HCT116 (cell line): ENCODE measurements around the gene ELP5. TPM values are rescaled to one million over a fixed set of nuclear protein-coding genes. Genes with fewer than 3 reads are reported as not detected.

Experiments
- ATAC-seq: fragments of 200-7000 bp; cut with Tn5 transposase; 2 replicates; pipeline ENCODE4 v1.9.1; 2020; ENCODE audit warnings: mild to moderate bottlenecking, moderate library complexity
- BruUV-seq: library from RNA; stranded (reverse); fragments of 400-500 nt; replicated peaks from 2 replicates; lab custom pipeline; 2021; lab: Mats Ljungman, UMichigan
- CTCF ChIA-PET: fragments of 300-600 bp; sonication (Branson Sonifier 250); formaldehyde crosslinking; loops from one replicate; lab custom pipeline; 2021; ENCODE audit warnings: antibody characterized with exemption; lab: Charles Lee
- POLR2A ChIA-PET: fragments of 300-600, 350-600 bp; sonication (Branson Sonifier 250); formaldehyde crosslinking; loops from one replicate; lab custom pipeline; 2021; ENCODE audit warnings: antibody characterized with exemption; lab: Charles Lee
- RAD21 ChIA-PET, 2 experiments: fragments of 300-600 bp; sonication (Branson Sonifier 250); formaldehyde crosslinking; loops; one replicate each; lab custom pipeline; 2023; ENCODE audit warnings: low total read pairs in 2 of 2; ENCODE audit not compliant: uncharacterized antibody in 2 of 2, unreplicated experiment in 2 of 2, low non-redundant PET in 1 of 2; lab: Charles Lee
- DNase-seq: peaks from one replicate; pipeline ENCODE4 v3.0.0-alpha.2; 2010; ENCODE audit warnings: low read depth, low spot score
- H2AFZ ChIP-seq: fragments of 200-600 bp; shearing (Covaris generic), sonication (generic); 2 replicates; pipeline ENCODE4 v1.6.1; 2017; ENCODE audit warnings: low read depth, mixed run types, mixed read lengths, antibody characterized with exemption, low read length; ENCODE audit not compliant: poor library complexity, severe bottlenecking
- H3K27ac ChIP-seq: 2 replicates; pipeline ENCODE4 v1.5.1; 2012; ENCODE audit warnings: low read depth, low read length
- H3K27me3 ChIP-seq: fragments of 200-600 bp; sonication (generic); 2 replicates; pipeline ENCODE4 v1.6.1; 2016; ENCODE audit warnings: mixed run types, low read length, mixed read lengths; ENCODE audit not compliant: insufficient read depth
- H3K36me3 ChIP-seq, 2 experiments: fragments of 200-500 bp in 1 of 2; fragments of 200-600 bp in 1 of 2; sonication (Bioruptor generic) in 1 of 2; sonication (generic) in 1 of 2; 2 replicates each; pipeline versions ENCODE4 v1.5.1 to v1.6.1; 2014 to 2016; ENCODE audit warnings: low read length in 2 of 2, inconsistent platforms in 1 of 2, mixed read lengths in 1 of 2, mixed run types in 1 of 2; ENCODE audit not compliant: insufficient read depth in 2 of 2, control insufficient read depth in 1 of 2
- H3K4me1 ChIP-seq, 2 experiments: fragments of 200-600 bp in 1 of 2; sonication (generic) in 1 of 2; 2 replicates each; pipeline versions ENCODE4 v1.5.1 to v1.6.1; 2012 to 2017; ENCODE audit warnings: low read length in 2 of 2, inconsistent platforms in 1 of 2, mild to moderate bottlenecking in 1 of 2, mixed read lengths in 1 of 2, mixed run types in 1 of 2, moderate library complexity in 1 of 2; ENCODE audit not compliant: insufficient read depth in 2 of 2, control insufficient read depth in 1 of 2
- H3K4me2 ChIP-seq: fragments of 200-600 bp; sonication (generic); 2 replicates; pipeline ENCODE4 v1.6.1; 2017; ENCODE audit warnings: mixed run types, low read length, mixed read lengths
- H3K4me3 ChIP-seq, 2 experiments: fragments of 200-600 bp in 1 of 2; sonication (generic) in 1 of 2; replicated peaks in 1 of 2; 2 replicates each; pipeline ENCODE4 v1.5.1; 2011 to 2016; ENCODE audit warnings: low read length in 2 of 2, control low read depth in 1 of 2, low read depth in 1 of 2, mild to moderate bottlenecking in 1 of 2, mixed read lengths in 1 of 2, mixed run types in 1 of 2
- H3K79me2 ChIP-seq: fragments of 200-600 bp; sonication (generic); 2 replicates; pipeline ENCODE4 v1.6.1; 2017; ENCODE audit warnings: mild to moderate bottlenecking, mixed run types, low read length, moderate library complexity, mixed read lengths; ENCODE audit not compliant: insufficient read depth
- H3K9ac ChIP-seq: fragments of 200-600 bp; sonication (generic); 2 replicates; pipeline ENCODE4 v1.6.1; 2016; ENCODE audit warnings: low read length, mixed read lengths
- H3K9me2 ChIP-seq: fragments of 200-600 bp; sonication (generic), shearing (Covaris generic); 2 replicates; pipeline ENCODE4 v1.6.1; 2017; ENCODE audit warnings: mixed run types, mild to moderate bottlenecking, moderate library complexity; ENCODE audit not compliant: insufficient read depth
- H3K9me3 ChIP-seq, 2 experiments: fragments of 200-500 bp in 1 of 2; fragments of 200-600 bp in 1 of 2; sonication (Bioruptor generic) in 1 of 2; sonication (generic) in 1 of 2; 2 replicates each; pipeline ENCODE4 v1.6.1; 2014 to 2017; ENCODE audit warnings: low read length in 2 of 2, mixed read lengths in 2 of 2, inconsistent platforms in 1 of 2, low read depth in 1 of 2, mild to moderate bottlenecking in 1 of 2, mixed run types in 1 of 2, moderate library complexity in 1 of 2; ENCODE audit not compliant: control insufficient read depth in 1 of 2, insufficient read depth in 1 of 2
- H4K20me1 ChIP-seq: fragments of 200-600 bp; sonication (generic), shearing (Covaris generic); 2 replicates; pipeline ENCODE4 v1.6.1; 2017; ENCODE audit warnings: mixed run types, mild to moderate bottlenecking, moderate library complexity; ENCODE audit not compliant: insufficient read depth
- ATF3 ChIP-seq: IDR thresholded peaks from 2 replicates; pipeline ENCODE4 v1.6.1; 2012
- CBX3 ChIP-seq: IDR thresholded peaks from 2 replicates; pipeline ENCODE4 v1.6.1; 2012; ENCODE audit warnings: low read depth
- CEBPB ChIP-seq: IDR thresholded peaks from 2 replicates; pipeline ENCODE4 v1.6.1; 2012; ENCODE audit warnings: low read depth
- EZH2 ChIP-seq: fragments of 200-600 bp; sonication (generic); IDR thresholded peaks from 2 replicates; pipeline ENCODE4 v1.6.1; 2017; ENCODE audit warnings: antibody characterized with exemption, mixed run types
- EZH2phosphoT487 ChIP-seq: fragments of 200-600 bp; IDR thresholded peaks from 2 replicates; pipeline ENCODE4 v1.6.1; 2018; ENCODE audit warnings: antibody characterized with exemption, borderline replicate concordance
- RAD21 ChIP-seq: IDR thresholded peaks from 2 replicates; pipeline ENCODE4 v1.6.1; 2012; ENCODE audit warnings: low read depth, mild to moderate bottlenecking
- intact Hi-C: fragments of 100-400 bp; cut with micrococcal nuclease; formaldehyde crosslinking; loops from 2 replicates; pipeline ENCODE4 v1.10.0; 2022
- total RNA-seq: library from RNA; stranded (reverse); gene quantifications from one replicate; pipeline ENCODE4 v1.2.1, GENCODE V29; 2021; ENCODE audit not compliant: unreplicated experiment

Gene ELP5
- total RNA-seq, 1 experiment from 2014 or later: 81.7 TPM

GRCh38 chr17:7204828-7205461, 47.1 kb upstream of the ELP5 start:
- no peak overlapping the region for H2AFZ ChIP-seq
- H3K9me3 ChIP-seq: no peaks in the 10 kb centered on the region
- peak overlapping the region; percentile 33 to 44 for H3K4me3 ChIP-seq
- H3K4me2 ChIP-seq: peak overlapping the region; percentile 71
- peak overlapping the region; percentile 34; the same call in 1 of the 2 replicates for H3K9ac ChIP-seq
- CTCF ChIA-PET: no interaction called here
- TF ChIP-seq CEBPB (no peak), EZH2phosphoT487 (no peak)
- TF ChIP-seq, all 23 proteins: peak for 0
- Histone ChIP-seq H3K79me2 (no peaks in the 10 kb centered on the region), H3K36me3 (no peaks in the 10 kb centered on the region), H3K4me1 (peaks cover 8 to 25% of the 10 kb centered on the region in 2 experiments; a peak in 3 of 4 replicates), H3K27ac (peak overlapping the region; percentile 5; the same call in 1 of the 2 replicates), H3K27me3 (no peaks in the 10 kb centered on the region), H3K9me2 (no peaks in the 10 kb centered on the region), H4K20me1 (no peaks in the 10 kb centered on the region)
- intact Hi-C loops: no loop called here
- RAD21 ChIA-PET: no interaction called here
- BruUV-seq: no TSS peak
- DNase-seq (peak; percentile 43), ATAC-seq (peak; percentile 92)
- POLR2A ChIA-PET: interaction anchor here (0.7 kb wide), 1 partner anchor 1226 kb away, joined by 3 read pairs; no protein-coding TSS in a partner anchor

DNA sequence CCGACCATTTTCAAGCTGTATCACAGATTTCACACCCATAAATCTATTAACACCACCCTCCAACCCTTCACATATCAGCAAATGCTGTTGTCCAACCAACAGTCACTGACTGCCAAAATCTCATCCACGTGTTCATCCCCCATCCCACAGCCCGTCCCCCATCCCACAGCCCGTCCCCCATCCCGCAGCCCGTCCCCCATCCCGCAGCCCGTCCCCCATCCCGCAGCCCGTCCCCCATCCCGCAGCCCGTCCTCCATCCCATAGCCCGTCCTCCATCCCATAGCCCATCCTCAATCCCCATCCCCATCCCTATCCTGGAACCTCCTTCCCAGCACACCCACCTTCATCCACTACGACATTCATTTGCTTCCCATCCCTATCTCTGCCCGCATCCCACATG, 46.5 kb upstream of the ELP5 start:
- no peak for TF ChIP-seq ATF3
- no peak for TF ChIP-seq RAD21
- TF ChIP-seq EZH2: no peak
- TF ChIP-seq CBX3: no peak
- no peak for TF ChIP-seq CEBPB
- TF ChIP-seq, all 23 proteins: peak for 0
- RAD21 ChIA-PET: no interaction called here
- H3K36me3 ChIP-seq: no peaks in the 10 kb centered on the region
- peaks cover 4 to 18% of the 10 kb centered on the region in 2 experiments; a peak in 3 of 4 replicates for H3K4me1 ChIP-seq
- BruUV-seq: no TSS peak
- H3K27ac ChIP-seq: no peak overlapping the region
- intact Hi-C loops: no loop called here
- peak overlapping the region; percentile 34; the same call in 1 of the 2 replicates for H3K9ac ChIP-seq
- POLR2A ChIA-PET: no interaction called here
- no peaks in the 10 kb centered on the region for H3K9me2 ChIP-seq
- ATAC-seq (no peak), DNase-seq (no peak)
- H3K4me2 ChIP-seq: peak overlapping the region; percentile 71
- H2AFZ ChIP-seq: no peak overlapping the region
- CTCF ChIA-PET: no interaction called here
- H3K27me3 ChIP-seq: no peaks in the 10 kb centered on the region
- no peak overlapping the region; a peak in 1 of 4 replicates for H3K4me3 ChIP-seq
- no peaks in the 10 kb centered on the region for H3K79me2 ChIP-seq
- no peaks in the 10 kb centered on the region for H4K20me1 ChIP-seq
- H3K9me3 ChIP-seq: no peaks in the 10 kb centered on the region
